HG03378 (cell line): ENCODE data around the gene STBD1.
"Not testable (repeated sequence)": the region's sequence is repeated elsewhere in the genome, so short reads cannot be mapped to it uniquely, and the experiment has no call there.

Experiments used
- ATAC-seq: cut with Tn5 transposase; IDR thresholded peaks from one replicate; pipeline ENCODE4 v1.9.1; 2021; ENCODE audit warnings: mild to moderate bottlenecking, moderate library complexity; ENCODE audit not compliant: unreplicated experiment

Gene STBD1

GRCh38 chr4:76305971-76306881 is at the start of gene STBD1:
Gene STBD1 (plus strand): TSS chr4:76306733. CDS start chr4:76306770, 37 bp downstream.
- ATAC-seq = no peak

GRCh38 chr4:76256968-76257367 is 49.6 kb upstream of the STBD1 start:
- ATAC-seq = no peak

DNA sequence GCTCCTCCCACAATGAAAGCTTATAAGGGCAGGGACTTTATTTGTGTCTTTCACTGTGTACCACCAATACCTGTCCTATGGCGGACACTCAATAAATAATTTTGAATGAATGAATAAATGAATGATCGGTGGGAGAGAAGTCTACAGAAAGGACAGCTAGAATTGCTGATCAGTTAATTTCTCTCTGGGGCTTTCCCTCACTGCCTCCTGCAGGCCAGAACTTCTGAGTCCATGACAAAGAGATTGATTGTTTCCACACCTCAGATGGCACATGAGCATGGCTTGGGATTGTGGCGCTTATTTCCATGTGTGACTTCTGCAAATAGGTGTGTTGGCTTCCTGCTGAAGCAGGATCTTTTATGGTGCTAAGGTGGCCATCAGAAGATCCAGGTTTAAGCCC is 48.7 kb upstream of the STBD1 start:
- ATAC-seq = no peak

DNA sequence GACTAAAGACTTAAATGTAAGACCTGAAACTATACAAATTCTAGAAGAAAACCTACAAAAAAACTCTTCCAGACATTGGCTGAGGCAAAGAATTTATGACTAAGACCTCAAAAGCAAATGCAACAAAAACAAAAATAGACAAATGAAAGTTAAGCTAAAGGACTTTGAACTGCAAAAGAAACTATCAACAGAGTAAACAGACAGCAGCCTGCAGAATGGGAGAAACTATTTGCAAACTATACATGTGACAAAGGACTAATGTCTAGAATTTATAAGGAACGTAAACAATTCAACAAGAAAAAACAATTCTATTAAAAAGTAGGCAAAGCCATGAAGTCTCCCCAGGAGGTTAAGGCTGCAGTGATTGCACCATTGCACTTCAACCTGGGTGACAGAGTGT is 46.0 kb upstream of the STBD1 start:
- ATAC-seq = no peak

DNA sequence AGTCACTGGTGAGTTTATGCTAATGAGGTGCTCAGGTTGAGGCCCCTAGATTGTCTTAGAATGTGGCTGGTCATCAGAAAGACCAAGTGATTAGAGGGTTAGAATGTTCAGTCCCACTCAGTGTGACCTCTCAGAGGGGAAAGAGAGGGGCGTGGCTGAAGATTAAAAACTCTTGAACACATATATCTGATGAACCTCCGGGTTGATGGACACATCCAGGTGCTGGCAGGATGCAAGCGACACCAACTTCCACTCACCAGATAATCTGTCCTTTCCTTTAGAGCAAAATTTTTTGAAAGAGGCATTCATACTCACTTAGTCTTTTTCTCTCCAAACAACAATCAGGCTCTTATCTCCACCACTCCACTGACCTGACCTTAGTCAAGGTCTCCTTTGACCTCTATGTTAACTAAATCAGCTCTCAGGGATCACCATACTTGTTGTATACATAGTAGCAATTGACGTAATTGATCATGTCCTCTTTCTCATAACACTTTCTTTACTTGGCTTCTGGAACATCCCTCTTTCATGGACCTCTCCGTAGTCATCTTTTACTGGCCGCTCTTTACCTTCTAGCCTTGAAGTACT is 40.8 kb upstream of the STBD1 start:
- no peak for ATAC-seq

DNA sequence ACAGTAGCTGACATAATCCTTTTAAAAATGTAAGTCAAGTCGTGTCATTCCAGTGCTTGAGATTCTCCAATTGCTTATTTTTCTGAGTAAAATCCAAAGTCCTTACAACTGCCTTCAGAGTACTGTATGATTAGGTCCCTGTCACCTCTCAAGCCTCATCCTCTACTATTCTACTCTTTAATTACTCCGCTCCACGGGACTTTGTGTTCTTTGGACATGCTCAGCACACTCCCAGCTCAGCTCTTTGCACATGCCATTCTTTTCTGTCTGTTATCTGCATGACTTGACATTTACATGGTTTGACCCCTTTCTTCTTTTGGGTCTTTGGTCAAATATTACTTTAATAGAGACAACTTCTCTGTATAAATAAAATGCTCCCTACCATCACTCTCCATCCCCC is 39.9 kb upstream of the STBD1 start:
- ATAC-seq = no peak

- ATAC-seq = no peak
Observed at GRCh38 chr4:76267811-76268210, 38.7 kb upstream of the STBD1 start.

- ATAC-seq = no peak
Observed at GRCh38 chr4:76270244-76271175, 36.0 kb upstream of the STBD1 start.

GRCh38 chr4:76271248-76271647 is 35.3 kb upstream of the STBD1 start:
- no peak for ATAC-seq

DNA sequence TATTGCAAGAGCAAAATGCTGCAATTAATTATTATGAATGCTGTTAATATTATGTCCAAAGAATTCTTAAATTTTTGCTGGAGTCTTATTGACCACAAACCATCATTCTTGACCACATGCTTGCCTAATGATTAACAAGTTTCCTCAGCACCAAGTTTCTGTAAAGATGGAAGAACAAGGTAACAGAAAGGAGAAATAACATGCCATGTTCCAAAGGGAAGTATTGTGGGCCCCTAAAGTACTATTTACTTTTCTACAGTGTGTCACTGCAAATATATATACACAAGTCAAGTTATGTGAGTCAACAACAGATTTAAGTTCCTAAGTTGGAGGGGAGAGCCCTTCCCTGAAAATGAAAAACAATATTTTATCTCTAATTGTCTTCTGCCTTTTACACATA is 34.5 kb upstream of the STBD1 start:
- ATAC-seq = no peak

DNA sequence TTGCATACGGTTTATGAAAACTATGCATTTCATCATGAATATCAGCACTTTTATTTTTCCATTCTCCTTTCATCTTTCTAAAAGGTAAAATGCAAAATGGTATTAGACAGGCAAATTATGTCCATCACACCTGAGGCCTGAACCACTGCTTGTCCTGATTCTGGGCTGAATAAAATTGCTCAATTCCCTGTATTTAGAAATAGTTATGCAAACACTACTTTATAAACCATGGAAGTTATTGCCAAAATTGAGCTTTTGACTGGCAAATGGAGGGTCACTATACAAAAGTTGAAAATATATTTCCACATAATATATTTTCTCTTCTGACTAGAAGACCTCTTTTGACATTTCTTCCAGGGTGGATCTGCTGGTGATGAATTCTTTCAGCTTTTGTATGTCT is 34.0 kb upstream of the STBD1 start:
- no peak for ATAC-seq

DNA sequence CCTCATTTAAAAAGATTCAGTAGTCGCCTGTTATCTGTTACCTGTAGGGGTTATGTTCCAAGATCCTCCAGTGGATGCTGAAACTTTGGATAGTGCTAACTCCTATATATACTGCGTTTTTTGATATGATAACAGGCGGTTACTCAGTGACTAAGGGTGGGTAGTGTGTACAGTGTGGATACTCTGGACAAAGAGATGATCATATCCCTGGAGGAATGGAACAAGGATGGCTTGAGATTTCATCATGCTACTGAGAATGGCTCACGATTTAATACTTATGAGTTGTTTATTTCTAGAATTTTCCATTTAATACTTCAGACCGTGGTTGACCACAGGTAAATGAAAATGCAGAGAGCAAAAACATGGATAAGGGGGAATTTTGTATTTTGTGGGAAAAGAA is 33.5 kb upstream of the STBD1 start:
- no peak for ATAC-seq

DNA sequence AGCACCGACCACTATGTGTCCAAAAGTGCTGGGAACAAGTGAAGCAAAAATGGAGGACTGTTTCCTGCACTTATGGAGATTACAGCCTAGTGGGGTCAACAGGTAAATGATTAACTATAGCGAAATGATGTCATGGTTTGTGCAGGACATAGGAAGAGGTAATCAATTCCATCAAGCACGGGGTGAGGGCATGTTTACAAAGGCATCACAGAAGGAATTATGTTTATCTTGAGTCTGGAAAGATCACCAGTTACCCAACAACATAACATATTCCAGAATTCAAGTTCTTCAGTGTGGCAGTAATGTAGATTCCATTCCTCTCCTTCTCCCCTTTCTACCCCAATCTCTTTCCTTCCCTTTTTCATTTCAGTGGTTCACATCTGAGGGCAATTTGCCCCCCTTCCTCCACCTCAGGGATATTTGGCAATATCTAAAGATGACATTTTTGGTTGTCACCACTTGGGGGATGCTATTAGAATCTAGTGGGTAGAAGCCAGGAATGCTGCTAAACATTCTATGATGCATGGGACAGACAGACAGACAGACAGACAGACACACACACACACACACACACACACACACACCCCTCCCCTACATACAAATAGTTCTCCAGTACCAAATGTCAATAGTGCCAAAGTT is 30.9 kb upstream of the STBD1 start:
- ATAC-seq = no peak

GRCh38 chr4:76276813-76277212 is 29.7 kb upstream of the STBD1 start:
- no peak for ATAC-seq

DNA sequence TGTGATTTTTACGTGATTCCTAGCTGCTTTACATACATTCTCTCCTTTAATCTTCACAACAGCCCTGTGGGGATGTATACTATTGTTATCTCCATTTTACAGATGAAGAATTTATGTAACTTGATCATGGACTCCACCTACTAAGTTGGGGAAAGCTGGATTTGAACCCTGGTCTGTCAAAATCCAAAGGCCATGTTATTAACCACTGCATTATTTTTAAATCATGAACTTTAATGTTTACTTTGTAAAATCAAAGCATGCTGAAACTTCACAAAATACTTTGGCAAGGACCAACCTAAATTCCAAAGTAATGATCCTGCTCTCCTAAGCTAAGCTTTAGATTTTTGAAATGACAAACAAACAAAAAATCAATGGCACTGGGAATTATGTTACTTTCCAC is 28.9 kb upstream of the STBD1 start:
- no peak for ATAC-seq

DNA sequence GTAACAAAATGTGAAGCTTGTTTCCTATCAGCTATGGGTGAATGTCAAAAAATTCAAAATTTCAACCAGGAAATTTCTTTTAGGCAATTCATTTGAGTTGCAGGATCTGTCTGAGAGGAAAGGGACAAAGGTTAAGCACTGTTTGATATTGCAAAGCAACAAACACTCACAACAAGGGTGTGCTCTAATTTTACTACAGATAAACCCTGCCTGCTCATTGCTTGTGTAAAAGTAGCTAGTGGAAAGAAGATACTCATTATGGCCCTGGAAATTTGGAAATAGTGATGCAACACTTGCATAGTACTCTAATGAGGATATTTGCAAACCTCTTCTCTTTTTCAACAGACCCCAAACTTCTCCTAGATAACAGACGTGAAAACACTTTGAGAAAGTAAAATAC is 27.9 kb upstream of the STBD1 start:
- no peak for ATAC-seq

GRCh38 chr4:76279462-76279861 is 27.1 kb upstream of the STBD1 start:
- ATAC-seq = no peak

GRCh38 chr4:76280488-76281441 is 25.8 kb upstream of the STBD1 start:
- no peak for ATAC-seq

GRCh38 chr4:76281594-76281993 is 24.9 kb upstream of the STBD1 start:
- not testable (repeated sequence) for ATAC-seq
